NCI-H526 (cell line): ENCODE measurements around the gene AMN1.
"Not testable (repeated sequence)": the region's sequence is repeated elsewhere in the genome, so short reads cannot be mapped to it uniquely, and the experiment has no call there.

Experiments
- DNase-seq, 2 experiments: peaks; one replicate each; lab custom pipeline; 2025; lab: John Stamatoyannopoulos, UW

The AMN1 gene

DNA sequence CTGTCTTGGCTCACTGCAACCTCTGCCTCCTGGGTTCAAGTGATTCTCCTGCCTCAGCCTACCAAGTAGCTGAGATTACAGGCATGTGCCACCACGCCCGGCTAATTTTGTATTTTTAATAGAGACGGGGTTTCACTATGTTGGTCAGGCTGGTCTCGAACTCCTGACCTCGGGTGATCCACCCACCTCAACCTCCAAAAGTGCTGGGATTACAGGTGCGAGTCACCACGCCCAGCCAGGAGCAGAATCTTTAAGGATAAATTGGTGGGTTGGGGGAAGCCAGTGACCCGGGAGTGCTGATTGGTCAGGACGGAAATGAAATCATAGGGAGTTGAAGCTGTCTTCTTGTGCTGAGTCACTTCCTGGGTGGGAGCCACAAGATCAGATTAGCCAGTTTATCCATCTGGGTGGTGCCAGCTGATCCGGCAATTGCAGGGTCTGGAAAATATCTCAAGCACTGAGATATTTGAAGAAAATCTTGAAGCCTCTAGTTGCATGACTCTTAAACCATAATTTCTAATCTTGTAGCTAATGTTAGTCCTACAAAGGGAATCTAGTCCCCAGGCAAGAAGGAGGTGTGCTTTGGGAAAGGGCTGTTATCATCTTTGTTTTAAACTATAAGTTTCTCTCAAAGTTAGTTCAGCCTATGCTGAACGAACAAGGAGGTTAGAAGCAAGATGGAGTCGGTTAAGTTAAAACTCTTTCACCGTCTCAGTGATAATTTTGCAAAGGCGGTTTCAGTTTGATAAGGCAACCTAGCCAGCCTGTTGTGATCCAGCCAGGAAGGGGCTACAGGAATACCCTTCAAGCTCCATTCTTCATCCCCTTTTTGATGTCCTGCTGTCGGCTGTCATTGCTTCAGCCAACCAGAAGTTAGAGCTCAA is 5.0 kb upstream of the AMN1 start:
- DNase-seq: not testable (repeated sequence)

DNA sequence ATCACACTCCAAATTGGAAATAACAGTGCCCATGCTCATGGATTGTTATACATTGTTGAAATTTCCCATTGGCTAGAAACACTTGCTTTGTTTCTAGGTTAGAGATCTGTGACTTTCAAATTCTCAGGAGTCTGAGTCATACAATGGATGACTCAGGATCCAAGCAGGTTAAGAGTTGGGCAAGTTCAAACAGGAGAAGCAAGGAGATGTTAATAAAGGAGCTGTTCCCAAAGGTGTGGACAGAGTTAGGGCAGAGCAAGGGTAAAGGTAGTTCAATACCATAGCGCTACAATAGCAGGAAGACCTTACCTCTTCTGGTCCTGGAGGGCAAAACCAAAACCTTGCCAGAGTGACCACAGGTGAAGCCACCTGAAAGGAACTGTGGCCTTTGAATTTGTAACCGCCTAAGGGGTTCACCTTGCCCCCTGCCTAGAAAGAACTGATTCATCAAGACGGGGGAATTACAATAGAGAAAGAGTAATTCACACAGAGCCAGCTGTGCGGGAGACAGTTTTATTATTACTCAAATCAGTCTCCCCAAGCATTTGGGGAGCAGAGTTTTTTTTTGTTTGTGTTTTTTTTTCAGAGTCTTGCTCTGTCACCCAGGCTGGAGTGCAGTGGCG is 4.2 kb upstream of the AMN1 start:
- no peak for DNase-seq

GRCh38 chr12:31731203-31731602 is 2.4 kb upstream of the AMN1 start:
- DNase-seq: not testable (repeated sequence)

DNA sequence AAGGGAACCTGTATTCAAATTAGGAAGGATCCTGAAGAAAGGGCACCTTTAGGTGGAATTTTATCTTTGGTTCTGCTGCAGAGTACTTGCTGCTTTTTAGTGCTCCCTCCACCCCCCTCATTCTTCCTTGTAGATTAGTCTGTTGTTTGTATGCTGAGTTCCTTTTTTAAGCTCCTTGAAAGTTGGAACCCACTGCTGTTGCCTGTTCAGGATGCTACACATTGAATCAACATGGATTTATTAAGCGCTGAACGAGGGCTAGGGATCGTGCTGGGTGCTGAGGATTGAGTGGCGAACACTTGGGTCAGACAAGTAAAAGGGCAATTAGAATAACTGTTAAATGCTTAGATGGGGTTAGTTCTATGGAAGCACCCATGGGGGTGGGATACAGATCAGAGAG is 884 bp upstream of the AMN1 start:
- DNase-seq: no peak

- peak in 1 of 2 experiments; percentile 70 for DNase-seq
These were observed 418 bp downstream of the AMN1 start for GRCh38 chr12:31728289-31728916.

GRCh38 chr12:31727192-31727591 is 1.6 kb downstream of the AMN1 start:
- DNase-seq: no peak

- DNase-seq: no peak
These were observed 2.2 kb downstream of the AMN1 start for GRCh38 chr12:31726575-31726974.

GRCh38 chr12:31724557-31724956 is 4.3 kb downstream of the AMN1 start:
- DNase-seq: no peak

GRCh38 chr12:31722580-31722979 is 6.2 kb downstream of the AMN1 start:
- no peak for DNase-seq

DNA sequence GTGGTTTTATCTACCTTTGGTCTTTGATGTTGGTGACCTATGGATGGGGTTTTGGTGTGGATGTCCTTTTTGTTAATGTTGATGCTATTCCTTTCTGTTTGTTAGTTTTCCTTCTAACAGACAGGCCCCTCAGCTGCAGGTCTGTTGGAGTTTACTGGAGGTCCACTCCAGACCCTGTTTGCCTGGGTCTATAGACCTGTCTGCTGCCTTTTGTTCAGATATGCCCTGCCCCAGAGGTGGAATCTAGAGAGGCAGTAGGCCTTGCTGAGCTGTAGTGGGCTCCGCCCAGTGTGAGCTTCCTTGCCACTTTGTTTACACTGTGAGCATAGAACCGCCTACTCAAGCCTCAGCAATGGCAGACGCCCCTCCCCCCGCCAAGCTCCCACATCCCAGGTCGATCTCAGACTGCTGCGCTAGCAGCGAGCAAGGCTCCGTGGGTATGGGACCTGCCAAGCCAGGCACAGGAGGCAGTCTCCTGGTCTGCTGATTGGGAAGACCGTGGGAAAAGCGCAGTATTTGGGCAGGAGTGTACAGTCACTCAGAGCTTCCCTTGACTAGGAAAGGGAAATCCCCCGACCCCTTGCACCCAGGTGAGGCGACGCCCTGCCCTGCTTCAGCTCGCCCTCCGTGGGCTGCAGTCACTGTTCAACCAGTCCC is 10.2 kb downstream of the AMN1 start:
- not testable (repeated sequence) for DNase-seq

DNA sequence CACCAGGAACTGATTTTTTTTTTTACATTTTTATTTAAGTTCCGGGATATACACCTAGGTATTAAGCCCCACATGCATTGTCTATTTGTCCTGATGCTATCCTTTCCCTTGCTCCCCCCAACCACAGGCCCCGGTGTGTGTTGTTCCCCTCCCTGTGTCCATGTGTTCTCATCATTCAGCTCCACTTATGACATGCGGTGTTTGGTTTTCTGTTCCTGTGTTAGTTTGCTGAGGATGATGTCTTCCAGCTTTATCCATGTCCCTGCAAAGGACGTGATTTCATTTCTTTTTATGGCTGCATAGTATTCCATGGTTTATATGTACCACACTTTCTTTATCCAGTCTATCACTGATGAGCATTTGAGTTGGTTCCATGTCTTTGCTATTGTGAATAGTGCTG is 11.8 kb downstream of the AMN1 start:
- not testable (repeated sequence) for DNase-seq

DNA sequence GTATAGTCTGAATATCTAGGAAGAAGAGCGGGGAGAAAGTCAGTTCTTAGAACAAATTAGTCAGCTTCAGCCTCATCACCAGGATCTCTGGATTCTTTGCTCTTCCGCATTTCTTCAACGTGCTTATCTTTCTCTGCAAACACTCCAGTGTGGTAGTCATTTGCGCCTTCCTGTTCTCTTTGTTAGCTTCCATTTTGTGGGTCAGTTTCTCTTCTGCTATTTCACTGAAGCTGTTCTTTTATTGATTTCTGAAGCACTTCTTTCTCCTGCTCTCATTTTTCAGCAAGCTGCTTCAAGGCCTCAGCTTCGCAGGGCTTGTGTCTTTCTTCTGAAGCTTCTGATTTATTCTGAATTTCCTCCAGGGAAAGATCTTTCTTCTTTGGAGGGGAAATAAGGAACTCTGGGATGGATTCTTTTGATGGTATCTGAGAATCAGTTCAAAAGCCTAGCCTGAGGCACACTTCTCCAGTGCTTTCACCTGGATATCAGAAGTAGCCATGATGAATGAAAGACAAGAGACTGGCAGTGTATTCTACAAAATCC is 13.5 kb downstream of the AMN1 start:
- no peak for DNase-seq

GRCh38 chr12:31714406-31715271 is 14.2 kb downstream of the AMN1 start:
- DNase-seq: no peak

DNA sequence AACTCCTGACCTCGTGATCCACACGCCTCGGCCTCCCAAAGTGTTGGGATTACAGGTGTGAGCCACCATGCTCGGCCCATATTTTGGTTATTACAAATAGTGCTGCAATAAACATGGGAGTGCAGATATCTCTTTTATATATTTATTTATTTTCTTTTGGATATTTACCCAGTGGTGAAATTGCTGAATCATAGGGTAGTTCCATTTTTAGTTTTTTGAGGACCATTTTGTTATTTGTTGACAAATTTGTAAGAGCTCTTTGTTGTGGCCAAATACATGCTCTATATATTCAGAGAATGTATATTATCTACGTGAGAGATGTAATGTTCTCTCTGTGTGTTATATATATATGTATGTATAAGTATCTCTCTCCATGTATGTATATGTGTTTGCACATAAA is 15.9 kb downstream of the AMN1 start:
- DNase-seq: no peak

DNA sequence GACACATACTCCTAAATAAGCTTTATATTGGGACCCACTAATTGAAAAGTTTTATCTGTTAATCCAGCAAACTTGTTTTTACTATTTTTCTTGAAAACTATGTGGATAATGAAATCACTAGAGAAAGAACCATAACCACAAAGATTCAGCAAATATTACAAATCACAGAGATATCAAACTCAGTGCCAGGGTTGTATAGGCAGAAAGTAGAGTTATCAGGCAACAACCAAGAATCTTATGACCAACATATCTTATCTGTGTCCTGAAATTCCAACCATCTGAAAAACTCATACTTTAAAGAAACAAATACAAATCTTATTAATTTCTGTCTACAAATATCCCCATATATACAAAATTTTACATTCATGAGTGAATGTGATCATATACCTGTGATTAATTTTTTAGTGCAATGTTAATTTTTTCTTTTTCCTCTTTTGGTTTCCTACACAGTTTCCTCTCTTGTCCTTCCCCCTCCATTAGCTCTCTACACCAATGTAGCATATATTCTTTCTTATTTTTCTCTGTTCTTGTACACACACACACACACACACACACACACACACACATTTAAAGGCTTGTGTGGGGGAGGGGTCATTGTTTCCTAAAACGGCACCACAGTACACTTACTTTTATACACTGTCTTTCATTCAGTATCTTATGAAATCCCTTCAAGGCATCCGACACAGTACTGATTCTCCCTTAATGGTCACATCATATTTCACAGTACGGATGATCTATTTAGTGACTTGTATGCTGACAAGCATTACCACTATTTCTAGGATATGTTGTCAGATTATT is 18.6 kb downstream of the AMN1 start:
- no peak for DNase-seq

- not testable (repeated sequence) for DNase-seq
These were observed 20.7 kb downstream of the AMN1 start for GRCh38 chr12:31708118-31708517.

DNA sequence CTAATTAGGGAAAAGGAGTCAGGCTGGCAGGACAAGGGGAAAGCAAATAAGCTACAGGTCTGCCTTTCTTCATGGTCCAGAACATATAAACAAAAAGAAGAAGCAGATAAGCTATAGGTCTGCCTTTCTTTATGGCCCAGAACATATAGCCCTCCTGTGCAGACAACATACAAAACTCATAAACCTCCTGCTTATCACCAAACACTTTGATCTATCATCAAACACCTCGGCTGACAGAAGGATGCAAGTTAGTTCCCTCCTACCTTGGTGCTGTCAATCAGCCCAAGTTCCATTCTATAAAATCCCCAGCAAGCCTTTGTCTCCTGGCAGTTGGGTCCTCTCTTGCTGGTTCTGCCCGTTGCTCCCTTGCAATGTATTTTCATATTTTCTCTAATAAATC is 23.2 kb downstream of the AMN1 start:
- no peak for DNase-seq

DNA sequence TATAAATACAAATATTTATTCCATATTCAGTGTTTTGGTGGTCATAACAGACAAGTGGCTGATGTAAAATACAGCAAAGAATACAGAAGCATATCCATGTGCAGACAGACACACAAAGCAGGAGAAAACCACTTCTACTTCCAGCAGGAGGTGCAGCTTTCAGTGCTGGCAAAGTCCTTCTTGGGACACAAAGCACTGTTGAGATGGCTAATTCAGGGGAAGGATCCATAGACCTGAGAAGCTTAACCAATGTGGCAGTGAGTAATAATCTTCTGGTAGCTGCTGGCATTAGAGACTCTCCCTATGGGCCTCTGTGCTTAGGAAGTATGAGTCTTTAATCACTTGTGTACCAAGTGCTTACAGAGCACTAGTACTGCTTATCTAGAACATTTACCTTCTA is 26.8 kb downstream of the AMN1 start:
- DNase-seq: peak in 1 of 2 experiments; percentile 21

DNA sequence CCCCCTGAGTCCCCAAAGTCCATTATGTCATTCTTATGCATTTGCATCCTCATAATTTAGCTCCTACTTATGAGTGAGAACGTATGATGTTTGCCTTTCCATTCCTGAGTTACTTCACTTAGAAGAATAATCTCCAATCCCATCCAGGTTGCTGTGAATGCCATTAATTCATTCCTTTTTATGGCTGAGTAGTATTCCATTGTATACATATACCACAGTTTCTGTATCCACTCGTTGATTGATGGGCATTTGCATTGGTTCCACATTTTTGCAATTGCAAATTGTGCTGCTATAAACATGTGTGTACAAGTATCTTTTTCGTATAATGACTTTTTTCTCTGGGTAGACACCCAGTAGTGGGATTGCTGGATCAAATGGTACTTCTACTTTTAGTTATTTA is 38.9 kb downstream of the AMN1 start:
- DNase-seq: not testable (repeated sequence)

DNA sequence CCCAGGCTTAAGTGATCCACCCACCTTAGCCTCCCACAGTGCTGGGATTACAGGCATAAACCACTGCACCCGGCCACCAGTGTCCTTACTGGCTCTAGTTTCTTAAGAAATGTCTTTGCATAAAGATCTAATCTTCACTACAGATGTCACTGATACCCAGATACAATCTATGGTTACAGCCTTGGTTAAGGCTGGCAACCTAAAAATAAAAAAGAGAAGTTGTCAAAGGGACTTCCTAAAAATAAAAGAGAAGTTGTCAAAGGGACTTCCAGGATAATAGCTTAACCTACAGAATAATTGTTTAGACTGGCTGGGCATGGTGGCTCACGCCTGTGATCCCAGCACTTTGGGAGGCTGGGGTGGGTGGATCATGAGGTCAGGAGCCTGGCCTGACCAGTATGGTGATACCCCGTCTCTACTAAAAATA is 41.7 kb downstream of the AMN1 start:
- DNase-seq: no peak
